IMR-90 (cell line): ENCODE results near the gene CIRBP. TPM values are rescaled to one million over a fixed set of nuclear protein-coding genes. Genes with fewer than 3 reads are reported as not detected.
A peak's percentile ranks its signal among the peaks of the same experiment; 100 is the strongest.

ENCODE experiments used
- ATAC-seq: fragments of 200-7000 bp; cut with Tn5 transposase; 2 replicates; pipeline ENCODE4 v1.9.1; 2020; ENCODE audit warnings: low read depth, mild to moderate bottlenecking, moderate library complexity
- BruUV-seq: library from RNA; stranded (reverse); fragments of 400-500 nt; replicated peaks from 2 replicates; lab custom pipeline; 2021; lab: Mats Ljungman, UMichigan
- CTCF ChIA-PET: fragments of 300-600 bp; formaldehyde crosslinking; extraction: SDS; loops from one replicate; lab custom pipeline; 2021; ENCODE audit warnings: antibody characterized with exemption; lab: Yijun Ruan, JAX
- POLR2A ChIA-PET: fragments of 300-600 bp; sonication (Branson Sonifier 250); formaldehyde crosslinking; loops from one replicate; lab custom pipeline; 2022; ENCODE audit warnings: antibody characterized with exemption; ENCODE audit not compliant: unreplicated experiment; lab: Charles Lee
- DNase-seq: peaks from one replicate; pipeline ENCODE4 v3.0.0; 2013
- H2AFZ ChIP-seq: replicated peaks from 2 replicates; pipeline ENCODE3; 2013; ENCODE audit warnings: low read length, mild to moderate bottlenecking; ENCODE audit not compliant: poor library complexity
- H2AK5ac ChIP-seq: 2 replicates; pipeline ENCODE4 v1.6.1; 2013; ENCODE audit warnings: low read depth, low read length, inconsistent platforms
- H2AK9ac ChIP-seq: replicated peaks from 2 replicates; pipeline ENCODE3; 2013; ENCODE audit warnings: mild to moderate bottlenecking, low read depth, low read length, moderate library complexity; ENCODE audit not compliant: poor library complexity
- H2BK120ac ChIP-seq: 2 replicates; pipeline ENCODE4 v1.6.1; 2013; ENCODE audit warnings: low read depth, low read length, inconsistent platforms
- H2BK15ac ChIP-seq: 3 replicates; pipeline ENCODE4 v1.6.1; 2013; ENCODE audit warnings: low read depth, low read length, inconsistent platforms
- H2BK20ac ChIP-seq: 2 replicates; pipeline ENCODE4 v1.6.1; 2013; ENCODE audit warnings: low read depth, mild to moderate bottlenecking, inconsistent platforms, low read length, moderate library complexity
- H2BK5ac ChIP-seq: 2 replicates; pipeline ENCODE4 v1.6.1; 2013; ENCODE audit warnings: mild to moderate bottlenecking, low read depth, low read length, inconsistent platforms; ENCODE audit not compliant: poor library complexity, severe bottlenecking
- H3K14ac ChIP-seq: replicated peaks from 2 replicates; pipeline ENCODE4 v1.6.1; 2013; ENCODE audit warnings: low read depth, low read length, inconsistent platforms
- H3K18ac ChIP-seq: 2 replicates; pipeline ENCODE4 v1.6.1; 2013; ENCODE audit warnings: low read depth, low read length, control low read depth
- H3K23ac ChIP-seq: 2 replicates; pipeline ENCODE4 v1.6.1; 2013; ENCODE audit warnings: low read depth, low read length, inconsistent platforms
- H3K27ac ChIP-seq: 2 replicates; pipeline ENCODE4 v1.5.1; 2013; ENCODE audit warnings: mild to moderate bottlenecking, control low read depth, low read length; ENCODE audit not compliant: insufficient read depth
- H3K27me3 ChIP-seq: 2 replicates; pipeline ENCODE4 v1.6.1; 2013; ENCODE audit warnings: low read length; ENCODE audit not compliant: control insufficient read depth, insufficient read depth
- H3K36me3 ChIP-seq: 2 replicates; pipeline ENCODE4 v1.6.1; 2013; ENCODE audit warnings: low read length, mixed read lengths; ENCODE audit not compliant: control insufficient read depth, insufficient read depth
- H3K4ac ChIP-seq: 2 replicates; pipeline ENCODE4 v1.6.1; 2013; ENCODE audit warnings: low read depth, low read length, inconsistent platforms
- H3K4me1 ChIP-seq: 2 replicates; pipeline ENCODE4 v1.6.1; 2013; ENCODE audit warnings: low read length, mixed read lengths; ENCODE audit not compliant: control insufficient read depth, insufficient read depth
- H3K4me2 ChIP-seq: 2 replicates; pipeline ENCODE4 v1.6.1; 2013; ENCODE audit warnings: low read depth, mild to moderate bottlenecking, control low read depth, low read length, moderate library complexity
- H3K4me3 ChIP-seq: 2 replicates; pipeline ENCODE4 v1.5.1; 2013; ENCODE audit warnings: low read depth, mild to moderate bottlenecking, control low read depth, low read length, moderate library complexity; ENCODE audit not compliant: insufficient read depth
- H3K56ac ChIP-seq: 2 replicates; pipeline ENCODE4 v1.6.1; 2013; ENCODE audit warnings: low read length, inconsistent platforms; ENCODE audit not compliant: insufficient read depth; ENCODE audit errors: extremely low read depth
- H3K79me1 ChIP-seq, 2 experiments: 2 replicates each; pipeline ENCODE4 v1.6.1; 2013; ENCODE audit warnings: low read length in 2 of 2, inconsistent platforms in 1 of 2, low read depth in 1 of 2
- H3K9ac ChIP-seq: 2 replicates; pipeline ENCODE4 v1.6.1; 2013; ENCODE audit warnings: low read depth, low read length, control low read depth
- H3K9me1 ChIP-seq: 2 replicates; pipeline ENCODE4 v1.6.1; 2013; ENCODE audit warnings: low read length, inconsistent platforms; ENCODE audit not compliant: insufficient read depth
- H3K9me3 ChIP-seq: 2 replicates; pipeline ENCODE4 v1.6.1; 2013; ENCODE audit warnings: low read length; ENCODE audit not compliant: control insufficient read depth, insufficient read depth
- H4K20me1 ChIP-seq: 2 replicates; pipeline ENCODE4 v1.6.1; 2013; ENCODE audit warnings: low read length, inconsistent platforms; ENCODE audit not compliant: insufficient read depth
- H4K5ac ChIP-seq: 2 replicates; pipeline ENCODE4 v1.6.1; 2013; ENCODE audit warnings: mild to moderate bottlenecking, low read depth, low read length, control low read depth
- H4K8ac ChIP-seq, 2 experiments: 2 replicates each; pipeline ENCODE4 v1.6.1; 2013; ENCODE audit warnings: low read depth in 2 of 2, low read length in 2 of 2, control low read depth in 1 of 2, inconsistent platforms in 1 of 2
- H4K91ac ChIP-seq: 2 replicates; pipeline ENCODE4 v1.6.1; 2013; ENCODE audit warnings: low read depth, low read length, inconsistent platforms; ENCODE audit not compliant: insufficient read depth
- BHLHE40 ChIP-seq: fragments of 150-350 bp; IDR thresholded peaks from 2 replicates; pipeline ENCODE4 v1.6.1; 2016; ENCODE audit warnings: mild to moderate bottlenecking, low read depth, low read length
- CTCF ChIP-seq: conservative IDR thresholded peaks from 2 replicates; pipeline ENCODE4 v1.5.1; 2012; ENCODE audit warnings: mild to moderate bottlenecking, low read depth, low read length, improper control_type of control experiment
- FOS ChIP-seq: fragments of 150-350 bp; IDR thresholded peaks from 2 replicates; pipeline ENCODE4 v1.6.1; 2016; ENCODE audit warnings: low read depth, low read length
- MAZ ChIP-seq: IDR thresholded peaks from 2 replicates; pipeline ENCODE4 v1.6.1; 2012; ENCODE audit warnings: low read depth, mild to moderate bottlenecking, low read length, improper control_type of control experiment, moderate library complexity, borderline replicate concordance
- MXI1 ChIP-seq: IDR thresholded peaks from 2 replicates; pipeline ENCODE4 v1.6.1; 2012; ENCODE audit warnings: low read depth, mild to moderate bottlenecking, low read length, moderate library complexity, borderline replicate concordance
- POLR2A ChIP-seq: IDR thresholded peaks from 2 replicates; pipeline ENCODE4 v1.6.1; 2012; ENCODE audit warnings: mild to moderate bottlenecking, low read depth, low read length
- WGBS, 2 experiments: methylation state at CpG; one replicate each; pipeline versions ENCODE4 v1.1.5 to v1.1.7; 2013; ENCODE audit warnings: missing lambda C conversion rate in 2 of 2; ENCODE audit not compliant: insufficient read length in 1 of 2; ENCODE audit errors: extremely low coverage in 2 of 2; 5-methylcytosine and 5-hydroxymethylcytosine counted together
- dilution Hi-C: fragments of 300-500 bp; cut with HindIII; formaldehyde crosslinking; loops from one replicate; pipeline ENCODE4 v1.14.3; 2018; ENCODE audit warnings: low sequenced_read_pairs; ENCODE audit not compliant: unreplicated experiment
- in situ Hi-C: fragments of 300-500 bp; cut with MboI; formaldehyde crosslinking; loops from 3 replicates; pipeline ENCODE4 v1.14.3; 2019; ENCODE audit warnings: low sequenced_read_pairs, inconsistent platforms, mixed read lengths
- intact Hi-C: fragments of 100-400 bp; cut with micrococcal nuclease; formaldehyde crosslinking; loops from 2 replicates; pipeline ENCODE4 v1.10.0; 2022
- polyA plus RNA-seq, 3 experiments: library from polyadenylated mRNA; depleted of rRNA; stranded (reverse); fragments of >200 nt; gene quantifications; 2 replicates each; pipeline ENCODE4 v1.2.3, GENCODE V29; 2012; ENCODE audit warnings: low replicate concordance in 1 of 3
- total RNA-seq: library from RNA; depleted of rRNA; stranded (reverse); fragments of >200 nt; gene quantifications from 2 replicates; pipeline ENCODE4 v1.2.3, GENCODE V29; 2012

Gene CIRBP
- total and polyA plus RNA-seq, 2 of the 4 experiments (the other 2 are of a cell fraction), result 299 to 542 TPM

DNA sequence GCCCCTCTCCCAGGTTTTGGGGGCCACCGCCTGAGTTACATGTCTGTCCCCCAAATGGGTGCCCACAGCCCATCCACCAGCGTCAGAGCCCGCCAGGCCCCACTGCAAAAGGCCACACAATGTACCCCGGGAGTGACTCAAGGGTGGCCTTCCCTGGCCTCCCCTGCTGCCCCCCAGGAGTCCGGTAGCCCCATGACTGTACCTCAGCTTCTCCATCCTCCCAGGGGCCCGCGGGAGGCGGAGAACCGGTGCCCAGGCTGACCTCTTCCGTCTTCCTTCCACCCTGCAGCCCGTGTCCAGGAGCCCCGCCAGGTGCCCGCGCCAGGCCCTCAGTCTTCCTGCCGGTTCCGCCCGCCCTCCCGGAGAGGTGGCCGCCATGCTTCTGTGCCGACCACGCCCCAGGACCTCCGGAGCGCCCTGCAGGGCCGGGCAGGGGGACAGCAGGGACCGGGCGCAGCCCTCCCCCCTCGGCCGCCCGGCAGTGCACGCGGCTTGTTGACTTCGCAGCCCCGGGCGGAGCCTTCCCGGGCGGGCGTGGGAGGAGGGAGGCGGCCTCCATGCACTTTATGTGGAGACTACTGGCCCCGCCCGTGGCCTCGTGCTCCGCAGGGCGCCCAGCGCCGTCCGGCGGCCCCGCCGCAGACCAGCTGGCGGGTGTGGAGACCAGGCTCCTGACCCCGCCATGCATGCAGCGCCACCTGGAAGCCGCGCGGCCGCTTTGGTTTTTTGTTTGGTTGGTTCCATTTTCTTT lies 41.7 kb upstream of the CIRBP start:
- no TSS peak for BruUV-seq
- peaks cover 23% of the 10 kb centered on the region for H4K20me1 ChIP-seq
- dilution Hi-C loops (no loop called here), intact Hi-C loops (no loop called here), in situ Hi-C loops (no loop called here)
- H3K56ac ChIP-seq, result no peak overlapping the region
- H2BK120ac ChIP-seq, result no peak overlapping the region
- H2AK5ac ChIP-seq, result no peak overlapping the region
- no peak overlapping the region for H3K4me3 ChIP-seq
- H3K18ac ChIP-seq, result no peak overlapping the region
- no peak overlapping the region for H3K27ac ChIP-seq
- H3K9me3 ChIP-seq, result no peaks in the 10 kb centered on the region
- ChIA-PET POLR2A (no interaction called here), CTCF (no interaction called here)
- peaks cover 0 to 23% of the 10 kb centered on the region in 2 experiments; a peak in 2 of 4 replicates for H3K79me1 ChIP-seq
- H4K8ac ChIP-seq, result no peak overlapping the region
- WGBS, 2 experiments, result no CpG with 5 or more reads among the region's 56 CpGs
- no peak overlapping the region for H2BK15ac ChIP-seq
- H3K14ac ChIP-seq, result no peak overlapping the region
- no peak overlapping the region for H2AFZ ChIP-seq
- no peaks in the 10 kb centered on the region for H3K9me1 ChIP-seq
- H2BK20ac ChIP-seq, result no peak overlapping the region
- peak overlapping the region; percentile 25 for H2AK9ac ChIP-seq
- no peak overlapping the region for H2BK5ac ChIP-seq
- no peak overlapping the region for H4K5ac ChIP-seq
- peaks cover 3% of the 10 kb centered on the region for H3K4me1 ChIP-seq
- no peaks in the 10 kb centered on the region for H3K27me3 ChIP-seq
- H4K91ac ChIP-seq, result no peak overlapping the region
- H3K9ac ChIP-seq, result no peak overlapping the region
- H3K36me3 ChIP-seq, result peaks cover 52% of the 10 kb centered on the region
- H3K23ac ChIP-seq, result no peak overlapping the region
- H3K4me2 ChIP-seq, result no peak overlapping the region
- no peak for DNase-seq
- no peak for ATAC-seq
- H3K4ac ChIP-seq, result no peak overlapping the region
- TF ChIP-seq CTCF (no peak), POLR2A (peak; percentile 28; the same call in 1 of the 2 replicates), MAZ (no peak), FOS (no peak), BHLHE40 (no peak), MXI1 (no peak)
